GM18505 (cell line): Measurements from ENCODE around the gene EPB41L5.
"Not testable (repeated sequence)": the region's sequence is repeated elsewhere in the genome, so short reads cannot be mapped to it uniquely, and the experiment has no call there.

Experiments used
- ATAC-seq: cut with Tn5 transposase; IDR thresholded peaks from one replicate; pipeline ENCODE4 v1.9.1; 2021; ENCODE audit not compliant: unreplicated experiment
- POLR2A ChIP-seq: IDR thresholded peaks from 4 replicates; pipeline ENCODE4 v1.6.1; 2011; ENCODE audit warnings: borderline replicate concordance; ENCODE audit not compliant: insufficient read depth, insufficient read length; ENCODE audit errors: extremely low read depth

Gene EPB41L5

GRCh38 chr2:120167272-120167671 lies 154.4 kb downstream of the EPB41L5 start:
- ATAC-seq: no peak
- TF ChIP-seq POLR2A: no peak

GRCh38 chr2:120169020-120169419 lies 156.1 kb downstream of the EPB41L5 start:
- TF ChIP-seq POLR2A: no peak
- no peak for ATAC-seq

- ATAC-seq: no peak
- no peak for TF ChIP-seq POLR2A
Observed at GRCh38 chr2:120174963-120175581, 162.2 kb downstream of the EPB41L5 start.

- no peak for ATAC-seq
- no peak for TF ChIP-seq POLR2A
Observed at GRCh38 chr2:120176526-120176925, 163.6 kb downstream of the EPB41L5 start.

GRCh38 chr2:120177001-120177621 lies 164.2 kb downstream of the EPB41L5 start:
- peak; percentile 92 for TF ChIP-seq POLR2A
- ATAC-seq: peak; percentile 98

- TF ChIP-seq POLR2A: no peak
- no peak for ATAC-seq
Observed at GRCh38 chr2:120177973-120178372, 165.1 kb downstream of the EPB41L5 start.

GRCh38 chr2:120179396-120179795 lies 166.5 kb downstream of the EPB41L5 start:
- ATAC-seq: no peak
- no peak for TF ChIP-seq POLR2A

GRCh38 chr2:120180066-120180465 lies 167.2 kb downstream of the EPB41L5 start:
- TF ChIP-seq POLR2A: no peak
- ATAC-seq: no peak

- no peak for ATAC-seq
- TF ChIP-seq POLR2A: no peak
Observed at GRCh38 chr2:120182019-120182560, 169.2 kb downstream of the EPB41L5 start.

GRCh38 chr2:120189189-120189588 lies 176.3 kb downstream of the EPB41L5 start:
- TF ChIP-seq POLR2A: no peak

GRCh38 chr2:120192280-120192679 lies 179.4 kb downstream of the EPB41L5 start:
- no peak for ATAC-seq
- no peak for TF ChIP-seq POLR2A

More at GRCh38 chr2:120189189-120189588, 176.3 kb downstream of the EPB41L5 start:
- no peak for ATAC-seq

GRCh38 chr2:120195553-120195952 lies 182.7 kb downstream of the EPB41L5 start:
- TF ChIP-seq POLR2A: no peak
- no peak for ATAC-seq

GRCh38 chr2:120199817-120200459 lies 187.1 kb downstream of the EPB41L5 start:
- not testable (repeated sequence) for ATAC-seq
